B cell (primary cell): ENCODE measurements around the gene RSPRY1.

ENCODE experiments used
- EZH2 ChIP-seq: IDR thresholded peaks from 2 replicates; pipeline ENCODE4 v1.6.1; 2012; ENCODE audit warnings: borderline replicate concordance, low read depth, mild to moderate bottlenecking, moderate library complexity, low read length; ENCODE audit not compliant: insufficient read depth, poor library complexity, severe bottlenecking
- TF ChIP-seq, protein P1 (sequence below): fragments of 200-600 bp; IDR thresholded peaks from one replicate; pipeline ENCODE4 v1.8.0; 2022; ENCODE audit warnings: antibody characterized with exemption, mild to moderate bottlenecking

DNA sequence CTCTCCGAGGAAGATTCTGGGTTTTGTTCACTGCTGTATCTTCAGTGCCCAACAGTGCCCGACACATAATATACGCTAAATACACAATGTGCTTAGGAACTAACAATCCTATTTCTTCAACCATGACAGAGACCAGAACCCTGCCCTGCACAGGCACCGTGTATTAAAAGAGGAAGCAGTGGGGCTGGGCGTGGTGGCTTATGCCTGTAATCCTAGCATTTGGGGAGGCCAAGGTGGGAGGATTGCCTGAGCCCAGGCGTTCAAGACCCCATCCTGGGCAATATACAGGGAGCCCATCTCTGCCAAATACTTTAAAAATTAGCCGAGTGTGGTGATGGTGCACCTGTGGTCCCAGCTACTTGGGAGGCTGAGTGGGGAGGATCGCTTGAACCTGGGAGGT, 78.3 kb downstream of the RSPRY1 start:
- TF ChIP-seq, protein P1, sequence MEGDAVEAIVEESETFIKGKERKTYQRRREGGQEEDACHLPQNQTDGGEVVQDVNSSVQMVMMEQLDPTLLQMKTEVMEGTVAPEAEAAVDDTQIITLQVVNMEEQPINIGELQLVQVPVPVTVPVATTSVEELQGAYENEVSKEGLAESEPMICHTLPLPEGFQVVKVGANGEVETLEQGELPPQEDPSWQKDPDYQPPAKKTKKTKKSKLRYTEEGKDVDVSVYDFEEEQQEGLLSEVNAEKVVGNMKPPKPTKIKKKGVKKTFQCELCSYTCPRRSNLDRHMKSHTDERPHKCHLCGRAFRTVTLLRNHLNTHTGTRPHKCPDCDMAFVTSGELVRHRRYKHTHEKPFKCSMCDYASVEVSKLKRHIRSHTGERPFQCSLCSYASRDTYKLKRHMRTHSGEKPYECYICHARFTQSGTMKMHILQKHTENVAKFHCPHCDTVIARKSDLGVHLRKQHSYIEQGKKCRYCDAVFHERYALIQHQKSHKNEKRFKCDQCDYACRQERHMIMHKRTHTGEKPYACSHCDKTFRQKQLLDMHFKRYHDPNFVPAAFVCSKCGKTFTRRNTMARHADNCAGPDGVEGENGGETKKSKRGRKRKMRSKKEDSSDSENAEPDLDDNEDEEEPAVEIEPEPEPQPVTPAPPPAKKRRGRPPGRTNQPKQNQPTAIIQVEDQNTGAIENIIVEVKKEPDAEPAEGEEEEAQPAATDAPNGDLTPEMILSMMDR, result no peak
- no peak for TF ChIP-seq EZH2
